Erythroblast (primary cell): ENCODE results near the gene TGM2.

Experiments
- GATA1 ChIP-seq: IDR thresholded peaks from 2 replicates; pipeline ENCODE4 v1.6.1; 2011; ENCODE audit warnings: low read depth, mild to moderate bottlenecking, control low read depth, low read length, moderate library complexity
- POLR2A ChIP-seq: IDR thresholded peaks from 2 replicates; pipeline ENCODE4 v1.6.1; 2011; ENCODE audit warnings: mild to moderate bottlenecking, low read length

- TF ChIP-seq POLR2A (no peak), GATA1 (no peak)
These were observed 32.1 kb upstream of the TGM2 start for GRCh38 chr20:38197217-38197616.
